HUES48 (cell line): ENCODE measurements around the gene DOCK11.
"Not testable (repeated sequence)": the region's sequence is repeated elsewhere in the genome, so short reads cannot be mapped to it uniquely, and the experiment has no call there.

Experiments used
- H3K27ac ChIP-seq: one replicate; pipeline ENCODE4 v1.7.0; 2013; ENCODE audit warnings: low read depth, low read length, inconsistent platforms
- H3K27me3 ChIP-seq: 2 replicates; pipeline ENCODE4 v1.6.1; 2013; ENCODE audit warnings: mild to moderate bottlenecking, low read length; ENCODE audit not compliant: control insufficient read depth, insufficient read depth
- H3K36me3 ChIP-seq: 2 replicates; pipeline ENCODE4 v1.6.1; 2013; ENCODE audit warnings: low read length; ENCODE audit not compliant: control insufficient read depth, insufficient read depth
- H3K4me1 ChIP-seq: 2 replicates; pipeline ENCODE4 v1.6.1; 2013; ENCODE audit warnings: mild to moderate bottlenecking, low read length; ENCODE audit not compliant: control insufficient read depth, insufficient read depth
- H3K4me3 ChIP-seq: 2 replicates; pipeline ENCODE4 v1.5.1; 2013; ENCODE audit warnings: mild to moderate bottlenecking, low read depth, low read length
- H3K9ac ChIP-seq: 2 replicates; pipeline ENCODE4 v1.6.1; 2013; ENCODE audit warnings: mild to moderate bottlenecking, low read depth, low read length, moderate library complexity
- H3K9me3 ChIP-seq: 2 replicates; pipeline ENCODE4 v1.6.1; 2013; ENCODE audit warnings: low read length; ENCODE audit not compliant: control insufficient read depth, insufficient read depth

Gene DOCK11

DNA sequence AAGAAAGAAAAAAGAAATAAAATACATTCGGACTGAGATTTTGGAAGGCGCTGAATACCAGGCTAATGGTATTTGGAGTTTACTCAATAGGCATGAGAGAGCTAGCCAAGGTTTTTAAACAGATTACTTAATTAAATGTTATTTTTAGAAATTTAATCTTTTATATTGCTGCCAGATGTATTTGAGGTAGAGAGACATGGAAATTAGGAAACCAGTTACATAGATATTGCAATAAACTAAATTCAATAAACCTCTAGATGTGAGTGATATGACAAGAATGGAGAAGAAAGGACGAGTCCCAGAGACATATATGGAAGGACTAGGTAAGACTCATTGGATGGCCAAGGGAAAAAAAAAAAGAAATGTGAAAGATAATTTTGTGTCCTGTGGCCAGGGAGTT lies 193.3 kb downstream of the DOCK11 start:
- no peaks in the 10 kb centered on the region for H3K9me3 ChIP-seq
- no peak overlapping the region for H3K9ac ChIP-seq
- H3K36me3 ChIP-seq: no peaks in the 10 kb centered on the region
- no peaks in the 10 kb centered on the region for H3K27me3 ChIP-seq
- no peak overlapping the region for H3K27ac ChIP-seq
- no peaks in the 10 kb centered on the region for H3K4me1 ChIP-seq
- H3K4me3 ChIP-seq: no peak overlapping the region

DNA sequence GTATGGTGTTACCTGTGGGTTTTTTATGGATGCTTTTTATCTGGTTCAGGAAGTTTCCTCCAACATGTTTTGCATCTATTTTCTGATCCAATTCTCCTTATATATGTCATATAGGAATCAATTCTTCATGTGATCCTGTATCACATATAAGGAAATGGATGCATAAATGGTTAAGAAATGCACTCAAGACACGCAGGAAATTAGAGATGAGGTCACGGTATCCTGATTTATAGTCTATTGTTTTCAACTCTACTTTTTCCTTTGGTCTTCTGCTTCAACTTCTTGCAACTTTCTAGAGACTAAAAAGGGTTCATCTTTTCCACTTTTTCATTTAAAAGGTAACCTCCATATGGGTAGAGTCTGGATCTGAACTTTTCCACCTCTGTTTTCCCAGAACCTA lies 198.2 kb downstream of the DOCK11 start:
- Histone ChIP-seq H3K27me3 (no peaks in the 10 kb centered on the region), H3K4me1 (no peaks in the 10 kb centered on the region), H3K36me3 (no peaks in the 10 kb centered on the region), H3K4me3 (no peak overlapping the region), H3K9ac (no peak overlapping the region), H3K27ac (no peak overlapping the region), H3K9me3 (no peaks in the 10 kb centered on the region)

DNA sequence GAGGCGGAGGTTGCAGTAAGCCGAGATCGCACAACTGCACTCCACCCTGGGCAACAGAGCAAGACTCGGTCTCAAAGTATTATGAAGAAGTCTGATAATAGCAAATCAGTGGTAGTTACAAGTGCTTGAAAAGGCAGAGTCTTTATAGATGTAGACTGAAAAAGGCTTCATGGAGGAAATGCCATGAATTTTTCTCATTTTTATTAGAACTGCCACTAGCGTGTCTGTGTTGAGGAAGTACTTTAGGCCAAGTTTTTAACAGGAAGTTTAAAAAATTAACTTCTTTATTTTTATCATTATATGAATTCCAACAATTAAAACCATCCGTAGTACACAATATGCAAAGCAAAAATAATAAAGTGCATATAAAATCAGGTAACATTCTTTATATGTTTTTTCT lies 199.0 kb downstream of the DOCK11 start:
- Histone ChIP-seq H3K27me3 (no peaks in the 10 kb centered on the region), H3K4me3 (no peak overlapping the region), H3K9ac (no peak overlapping the region), H3K36me3 (no peaks in the 10 kb centered on the region), H3K9me3 (no peaks in the 10 kb centered on the region), H3K27ac (no peak overlapping the region), H3K4me1 (no peaks in the 10 kb centered on the region)

DNA sequence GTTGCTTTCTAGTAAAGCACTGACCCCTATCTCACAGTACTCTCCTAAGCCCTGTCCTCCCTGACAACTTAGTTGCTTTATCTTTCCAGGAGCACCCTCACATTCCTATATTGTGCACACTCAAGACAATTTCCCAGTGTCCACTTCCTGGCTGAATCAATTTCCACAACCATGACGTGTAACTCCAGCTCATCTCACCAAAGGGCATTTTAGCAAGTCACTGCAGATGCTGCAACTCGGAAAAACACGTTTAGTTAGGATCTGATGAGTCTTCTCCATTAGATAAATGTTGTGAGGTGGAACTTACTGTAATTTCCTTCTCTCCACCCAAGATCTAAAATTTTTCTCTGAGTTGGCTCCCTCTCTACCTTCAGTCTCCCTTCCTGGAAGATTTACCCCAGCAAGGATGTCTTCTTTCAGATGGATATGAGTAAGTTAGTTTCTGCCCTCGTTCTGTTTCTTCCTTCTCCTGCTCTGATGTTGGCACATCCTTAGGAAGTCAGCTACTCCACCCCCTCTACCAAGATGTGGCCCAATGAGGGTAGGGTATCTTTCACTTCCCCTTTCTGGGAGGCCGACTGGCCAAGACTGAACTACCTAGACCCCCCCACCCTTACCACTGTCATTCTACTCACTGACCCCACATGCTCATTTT lies 203.0 kb downstream of the DOCK11 start:
- Histone ChIP-seq H3K9me3 (no peaks in the 10 kb centered on the region), H3K36me3 (no peaks in the 10 kb centered on the region), H3K27ac (no peak overlapping the region), H3K4me1 (no peaks in the 10 kb centered on the region), H3K4me3 (no peak overlapping the region), H3K27me3 (no peaks in the 10 kb centered on the region), H3K9ac (no peak overlapping the region)

DNA sequence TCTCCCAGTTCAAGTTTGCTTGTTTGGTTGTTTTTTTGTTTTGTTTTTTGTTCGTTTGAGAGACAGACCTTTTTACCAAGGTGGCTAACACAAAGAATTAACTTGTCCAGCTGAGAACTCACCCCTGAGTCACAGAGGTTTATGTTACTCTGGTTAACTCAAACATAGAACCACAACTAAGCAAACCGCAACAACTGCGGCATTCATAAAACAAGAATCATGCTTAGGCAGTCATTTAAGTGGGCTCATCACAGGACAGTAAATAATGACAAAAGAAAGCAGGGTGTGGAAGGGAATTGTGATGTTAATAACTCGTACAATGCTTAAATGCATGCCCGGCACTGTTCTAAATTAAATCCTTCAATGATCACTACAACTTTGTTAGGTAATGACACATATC lies 207.1 kb downstream of the DOCK11 start:
- no peaks in the 10 kb centered on the region for H3K4me1 ChIP-seq
- no peak overlapping the region for H3K9ac ChIP-seq
- H3K36me3 ChIP-seq: no peaks in the 10 kb centered on the region
- no peaks in the 10 kb centered on the region for H3K9me3 ChIP-seq
- H3K27me3 ChIP-seq: no peaks in the 10 kb centered on the region
- H3K4me3 ChIP-seq: no peak overlapping the region
- H3K27ac ChIP-seq: no peak overlapping the region

DNA sequence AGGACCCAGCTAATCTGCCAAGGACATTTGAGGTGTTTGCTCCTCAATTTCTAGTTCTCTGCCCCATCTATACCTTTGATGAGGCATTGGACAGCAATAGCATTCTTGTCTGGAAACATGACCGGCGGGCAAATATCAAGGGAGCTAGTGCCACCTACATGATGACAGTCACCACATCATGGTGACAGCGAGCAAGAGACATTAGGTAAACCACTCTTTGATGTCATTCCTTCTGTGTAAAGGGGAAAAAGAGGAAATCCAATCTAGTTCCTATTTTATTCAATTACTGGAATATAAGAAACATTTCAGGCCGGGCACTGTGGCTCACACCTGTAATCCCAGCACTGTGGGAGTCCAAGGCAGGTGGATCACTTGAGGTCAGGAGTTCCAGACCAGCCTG lies 211.1 kb downstream of the DOCK11 start:
- Histone ChIP-seq H3K4me3 (no peak overlapping the region), H3K4me1 (no peaks in the 10 kb centered on the region), H3K9me3 (no peaks in the 10 kb centered on the region), H3K9ac (no peak overlapping the region), H3K27me3 (no peaks in the 10 kb centered on the region), H3K36me3 (no peaks in the 10 kb centered on the region), H3K27ac (no peak overlapping the region)

DNA sequence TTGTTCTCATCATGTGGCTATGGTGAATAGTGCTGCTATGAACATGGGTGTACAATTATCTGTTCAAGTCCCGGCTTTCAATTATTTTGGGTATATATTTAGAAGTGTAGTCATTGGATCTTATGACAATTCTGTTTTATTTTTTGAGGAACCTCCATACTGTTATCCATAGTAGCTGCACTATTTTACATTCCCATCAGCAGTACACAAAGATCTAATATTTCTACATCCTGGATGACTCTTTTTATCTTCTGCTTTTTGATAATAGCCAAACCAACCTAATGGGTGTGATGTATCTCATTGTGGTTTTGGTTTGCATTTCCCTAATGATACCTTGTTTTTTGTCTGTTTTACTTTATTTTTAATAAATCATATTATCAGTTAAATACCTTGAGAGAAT lies 218.9 kb downstream of the DOCK11 start:
- no peaks in the 10 kb centered on the region for H3K9me3 ChIP-seq
- H3K9ac ChIP-seq: no peak overlapping the region
- no peaks in the 10 kb centered on the region for H3K4me1 ChIP-seq
- no peak overlapping the region for H3K27ac ChIP-seq
- H3K4me3 ChIP-seq: no peak overlapping the region
- H3K36me3 ChIP-seq: no peaks in the 10 kb centered on the region
- H3K27me3 ChIP-seq: no peaks in the 10 kb centered on the region

DNA sequence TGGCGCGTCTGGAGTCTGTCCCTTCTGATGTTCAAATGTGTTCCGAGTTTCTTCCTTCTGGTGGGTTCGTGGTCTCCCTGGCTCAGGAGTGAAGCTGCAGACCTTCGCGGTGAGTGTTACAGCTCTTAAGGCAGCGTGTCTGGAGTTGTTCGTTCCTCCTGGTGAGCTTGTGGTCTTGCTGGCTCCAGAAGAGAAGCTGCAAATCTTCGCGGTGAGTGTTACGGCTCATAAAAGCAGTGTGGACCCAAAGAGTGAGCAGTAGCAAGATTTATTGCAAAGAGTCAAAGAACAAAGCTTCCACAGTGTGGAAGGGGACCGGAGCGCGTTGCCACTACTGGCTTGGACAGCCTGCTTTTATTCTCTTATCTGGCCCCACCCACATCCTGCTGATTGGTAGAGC lies 220.3 kb downstream of the DOCK11 start:
- H3K27me3 ChIP-seq, H3K4me1 ChIP-seq, H3K9me3 ChIP-seq, H3K36me3 ChIP-seq, H3K27ac ChIP-seq, H3K4me3 ChIP-seq, H3K9ac ChIP-seq: not testable (repeated sequence)

DNA sequence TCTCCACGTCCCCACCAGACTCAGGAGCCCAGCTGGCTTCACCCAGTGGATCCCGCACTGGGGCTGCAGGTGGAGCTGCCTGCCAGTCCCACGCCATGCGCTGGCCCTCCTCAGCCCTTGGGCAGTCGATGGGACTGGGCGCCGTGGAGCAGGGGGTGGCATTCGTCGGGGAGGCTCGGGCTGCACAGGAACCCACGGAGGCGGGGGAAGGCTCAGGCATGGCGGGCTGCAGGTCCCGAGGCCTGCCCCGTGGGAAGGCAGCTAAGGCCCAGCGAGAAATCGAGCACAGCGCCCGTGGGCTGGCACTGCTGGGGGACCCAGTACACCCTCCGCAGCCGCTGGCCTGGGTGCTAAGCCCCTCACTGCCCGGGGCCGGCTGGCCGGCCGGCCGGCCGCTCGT lies 221.2 kb downstream of the DOCK11 start:
- H3K4me1 ChIP-seq, H3K9ac ChIP-seq, H3K4me3 ChIP-seq, H3K9me3 ChIP-seq, H3K36me3 ChIP-seq, H3K27ac ChIP-seq, H3K27me3 ChIP-seq: not testable (repeated sequence)

DNA sequence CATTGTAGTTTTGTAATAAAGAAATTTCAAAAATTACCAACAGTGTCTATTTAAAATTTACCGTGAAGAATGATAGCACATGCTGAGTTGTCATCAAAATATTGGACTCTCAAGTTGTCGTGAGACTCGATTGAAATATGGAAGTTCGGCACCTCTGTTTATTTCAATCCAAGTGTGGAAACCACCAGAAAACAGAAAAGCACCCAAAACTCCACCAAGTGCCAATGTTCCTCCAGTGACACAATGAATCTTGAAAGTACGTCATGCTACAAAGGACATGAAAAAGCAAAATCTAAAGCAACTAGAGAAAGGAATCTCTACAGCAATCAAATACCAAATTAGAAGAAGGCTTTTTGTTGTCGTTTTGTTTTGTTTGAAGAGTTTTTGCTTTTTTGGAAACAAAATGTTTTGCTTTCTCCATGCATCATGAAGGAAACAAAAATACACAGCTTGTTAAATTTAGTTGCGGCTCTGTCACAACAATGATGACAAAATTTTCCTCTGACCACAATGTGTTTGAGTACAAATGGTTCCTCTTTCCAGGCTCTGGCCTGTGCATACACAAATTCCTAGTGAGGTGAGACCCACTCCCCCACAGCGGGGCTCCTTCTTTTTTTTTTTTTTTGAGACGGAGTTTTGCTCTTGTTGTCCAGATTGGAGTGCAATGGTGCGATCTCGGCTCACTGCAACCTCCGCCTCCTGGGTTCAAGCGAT lies 222.2 kb downstream of the DOCK11 start:
- no peaks in the 10 kb centered on the region for H3K36me3 ChIP-seq
- H3K4me3 ChIP-seq: no peak overlapping the region
- no peaks in the 10 kb centered on the region for H3K9me3 ChIP-seq
- peaks cover 9% of the 10 kb centered on the region for H3K27me3 ChIP-seq
- no peak overlapping the region for H3K27ac ChIP-seq
- peaks cover 8% of the 10 kb centered on the region; the same call in 1 of the 2 replicates for H3K4me1 ChIP-seq
- no peak overlapping the region for H3K9ac ChIP-seq

DNA sequence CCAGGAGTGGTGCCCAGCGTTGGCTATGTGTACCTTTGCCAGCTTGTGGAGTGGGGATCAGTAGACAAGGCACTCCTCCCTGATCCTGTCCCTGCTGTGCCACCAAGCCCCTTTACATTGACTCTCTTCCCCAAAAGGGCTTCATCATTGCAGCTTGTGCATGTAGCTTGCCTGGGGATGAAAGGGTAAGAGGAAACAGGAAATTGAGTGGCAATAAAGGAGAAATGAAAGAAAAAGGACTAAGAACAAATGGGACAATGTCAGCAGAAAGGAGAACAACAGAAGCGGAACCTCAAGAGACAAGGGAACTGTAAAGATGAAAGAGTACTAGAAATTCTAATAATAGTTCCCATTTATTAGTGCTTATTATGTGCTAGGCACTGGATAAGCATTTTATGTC lies 223.1 kb downstream of the DOCK11 start:
- Histone ChIP-seq H3K36me3 (no peaks in the 10 kb centered on the region), H3K4me3 (no peak overlapping the region), H3K27me3 (peaks cover 9% of the 10 kb centered on the region), H3K9ac (no peak overlapping the region), H3K9me3 (no peaks in the 10 kb centered on the region), H3K27ac (no peak overlapping the region), H3K4me1 (peaks cover 8% of the 10 kb centered on the region; the same call in 1 of the 2 replicates)
